Measurements from ENCODE around the gene SNX19.

DNA sequence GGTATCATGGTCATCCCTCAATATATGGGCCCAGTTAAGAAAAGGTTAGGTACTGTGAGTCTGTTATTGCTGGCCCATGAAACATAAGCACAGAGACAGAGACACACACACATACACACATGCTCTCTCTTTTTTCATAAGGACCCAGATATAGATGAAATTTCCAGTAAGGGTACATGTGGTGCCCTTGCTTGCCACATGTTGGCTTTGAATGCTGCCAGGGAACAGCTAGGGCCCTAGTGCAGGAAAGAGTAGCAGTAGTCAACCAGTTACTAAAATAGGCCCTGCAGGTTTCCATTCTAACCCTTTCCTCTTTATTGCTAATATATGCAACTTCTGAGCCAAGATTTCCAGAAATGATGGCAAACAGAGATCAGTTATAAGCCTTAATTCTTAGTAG lies 9.1 kb downstream of the SNX19 start:
- TF ChIP-seq POLR2AphosphoS5 (IDR thresholded peaks at IDR 0.05; ENCODE audit: borderline replicate concordance, low read depth, low read length) (no peak), EZH2 (IDR thresholded peaks at IDR 0.05) (no peak), FOXP2 (optimal IDR thresholded peaks at IDR 0.05; ENCODE audit: control extremely low read depth, extremely low read length, insufficient read depth) (no peak)
